DOHH2 (cell line): ENCODE measurements around the gene MB21D2.

ENCODE experiments used
- CTCF ChIP-seq: fragments of 200-600 bp; sonication (generic); IDR thresholded peaks from one replicate; pipeline ENCODE4 v1.5.1; 2014; ENCODE audit warnings: antibody characterized with exemption, mild to moderate bottlenecking, low read depth, low read length; ENCODE audit not compliant: poor library complexity, severe bottlenecking
- EZH2phosphoT487 ChIP-seq: fragments of 200-600 bp; sonication (generic); IDR thresholded peaks from 2 replicates; pipeline ENCODE4 v1.6.1; 2017; ENCODE audit warnings: borderline replicate concordance, mild to moderate bottlenecking, antibody characterized with exemption, low read length, moderate library complexity, mixed read lengths

- TF ChIP-seq CTCF: no peak
- no peak for TF ChIP-seq EZH2phosphoT487
Measured at GRCh38 chr3:192833177-192833890, 84.3 kb downstream of the MB21D2 start.
